ENCODE results near the gene PDE11A.

- TF ChIP-seq CTCF (conservative IDR thresholded peaks at IDR 0.05) (no peak), ZFX (IDR thresholded peaks at IDR 0.05) (no peak)
Measured at GRCh38 chr2:178009813-178010212, 62.8 kb downstream of the PDE11A start.

All from C4-2B (cell line).